AML-193 (cell line): ENCODE results near the gene GALR1.
A peak's percentile ranks its signal among the peaks of the same experiment; 100 is the strongest.
"Not testable (repeated sequence)": the region's sequence is repeated elsewhere in the genome, so short reads cannot be mapped to it uniquely, and the experiment has no call there.

ENCODE experiments used
- DNase-seq, 2 experiments: peaks; one replicate each; lab custom pipeline; 2025; lab: John Stamatoyannopoulos, UW

The GALR1 gene

GRCh38 chr18:77249569-77250500, at the start of gene GALR1:
GALR1 (plus strand) TSS chr18:77249848; CDS start chr18:77250549, 701 bp downstream.
- DNase-seq: no peak

- no peak for DNase-seq
Measured at GRCh38 chr18:77201506-77201905, 48.1 kb upstream of the GALR1 start.

- DNase-seq: no peak
Measured at GRCh38 chr18:77202329-77202728, 47.3 kb upstream of the GALR1 start.

GRCh38 chr18:77203071-77203470, 46.6 kb upstream of the GALR1 start:
- no peak for DNase-seq

GRCh38 chr18:77203851-77204250, 45.8 kb upstream of the GALR1 start:
- no peak for DNase-seq

- no peak for DNase-seq
Measured at GRCh38 chr18:77205769-77206168, 43.9 kb upstream of the GALR1 start.

- DNase-seq: no peak
Measured at GRCh38 chr18:77206676-77207374, 42.8 kb upstream of the GALR1 start.

GRCh38 chr18:77207540-77207939, 42.1 kb upstream of the GALR1 start:
- peak; percentile 19 to 48 for DNase-seq

GRCh38 chr18:77208964-77209363, 40.7 kb upstream of the GALR1 start:
- DNase-seq: peak; percentile 77 to 82

GRCh38 chr18:77209587-77209986, 40.1 kb upstream of the GALR1 start:
- DNase-seq: no peak

- DNase-seq: no peak
Measured at GRCh38 chr18:77210249-77210648, 39.4 kb upstream of the GALR1 start.

GRCh38 chr18:77218642-77219041, 31.0 kb upstream of the GALR1 start:
- peak; percentile 9 to 20 for DNase-seq

- DNase-seq: no peak
Measured at GRCh38 chr18:77220726-77221125, 28.9 kb upstream of the GALR1 start.

GRCh38 chr18:77222464-77222863, 27.2 kb upstream of the GALR1 start:
- no peak for DNase-seq

GRCh38 chr18:77223221-77223639, 26.4 kb upstream of the GALR1 start:
- DNase-seq: no peak

GRCh38 chr18:77223653-77224052, 26.0 kb upstream of the GALR1 start:
- DNase-seq: no peak

GRCh38 chr18:77230645-77231044, 19.0 kb upstream of the GALR1 start:
- DNase-seq: no peak

GRCh38 chr18:77234504-77235365, 14.9 kb upstream of the GALR1 start:
- no peak for DNase-seq

GRCh38 chr18:77239285-77239684, 10.4 kb upstream of the GALR1 start:
- DNase-seq: not testable (repeated sequence)

- DNase-seq: no peak
Measured at GRCh38 chr18:77248873-77249568, 627 bp upstream of the GALR1 start.

- DNase-seq: no peak
Measured at GRCh38 chr18:77250501-77250925, 865 bp downstream of the GALR1 start.
